ENCODE data around the gene APOL3. TPM values are rescaled to one million over a fixed set of nuclear protein-coding genes. Genes with fewer than 3 reads are reported as not detected.
A peak's percentile ranks its signal among the peaks of the same experiment; 100 is the strongest.

APOL3 gene
- total and polyA plus RNA-seq, 2 donors (not counting 3 experiments of a cell fraction or from before 2014, with no cell fraction given) = 17.9 to 36.9 TPM

- Histone ChIP-seq H3K4me1 (ENCODE audit: control insufficient read depth, extremely low read depth, insufficient read depth, low read length) (peaks cover 33% of the 10 kb centered on the region), H2AFZ (ENCODE audit: low read depth, low read length) (peak overlapping the region; percentile 79)
- POLR2A ChIA-PET = no interaction called here
Observed at GRCh38 chr22:36196254-36197064, 35.9 kb upstream of the APOL3 start.

More at GRCh38 chr22:36196254-36197064, 35.9 kb upstream of the APOL3 start:
- DNase-seq (ENCODE audit: low read depth, low spot score) (no peak), FAIRE-seq (no peak)
- no peak overlapping the region for H3K4me3 ChIP-seq (replicated peaks in 1 of 3; ENCODE audit: insufficient read depth in 1 of 3, low read depth in 1 of 3, low read length in 3 of 3)
- H3K27ac ChIP-seq (ENCODE audit: insufficient read depth, low read depth, low read length) = no peak overlapping the region
- H3K4me2 ChIP-seq (ENCODE audit: insufficient read depth, low read length) = peak overlapping the region; percentile 13
- no peaks in the 10 kb centered on the region for H3K9me3 ChIP-seq (replicated peaks; ENCODE audit: control insufficient read depth, insufficient read depth, low read length)
- H3K27me3 ChIP-seq (ENCODE audit: control insufficient read depth in 2 of 2, insufficient read depth in 2 of 2, low read length in 2 of 2) = no peaks in the 10 kb centered on the region
- no peaks in the 10 kb centered on the region for H3K9me1 ChIP-seq (replicated peaks; ENCODE audit: control insufficient read depth, extremely low read depth, insufficient read depth, low read length)
- TF ChIP-seq CTCF (IDR thresholded peaks at IDR 0.05; ENCODE audit: extremely low read depth in 1 of 2, insufficient read depth in 1 of 2, low read depth in 1 of 2, low read length in 2 of 2) (no peak), FOS (IDR thresholded peaks at IDR 0.05; ENCODE audit: borderline replicate concordance, insufficient read depth, low read length) (no peak), EZH2 (IDR thresholded peaks at IDR 0.05; ENCODE audit: borderline replicate concordance, low read depth, low read length, severe bottlenecking) (no peak), MAX (IDR thresholded peaks at IDR 0.05; ENCODE audit: insufficient read depth, insufficient read length) (no peak), JUN (IDR thresholded peaks at IDR 0.05; ENCODE audit: borderline replicate concordance, insufficient read depth, insufficient read length, low read depth) (no peak), MYC (IDR thresholded peaks at IDR 0.05; ENCODE audit: low read depth, low read length) (no peak), POLR2AphosphoS5 (IDR thresholded peaks at IDR 0.05; ENCODE audit: insufficient read depth, low read depth, low read length) (no peak), GATA2 (IDR thresholded peaks at IDR 0.05; ENCODE audit: insufficient read depth, insufficient read length, low read depth, low read length) (no peak), POLR2A (IDR thresholded peaks at IDR 0.05; ENCODE audit: low read depth, low read length) (no peak)
- H4K20me1 ChIP-seq (replicated peaks; ENCODE audit: control insufficient read depth, extremely low read depth, insufficient read depth, low read length) = no peaks in the 10 kb centered on the region
- BruUV-seq (replicated peaks) = no TSS peak
- intact Hi-C loops (cut with micrococcal nuclease) = loop anchor here (1.0 to 5.0 kb wide), 2 partner anchors 81 to 290 kb away; no protein-coding TSS in a partner anchor
- CTCF ChIA-PET = interaction anchor here (0.7 to 4.5 kb wide), 5 partner anchors 25 to 290 kb away, joined by 3 to 48 read pairs (median 18); partner anchors contain the start of gene APOL2
- no peaks in the 10 kb centered on the region for H3K36me3 ChIP-seq (ENCODE audit: control insufficient read depth in 2 of 2, extremely low read depth in 1 of 2, insufficient read depth in 2 of 2, low read length in 2 of 2)
- H3K9ac ChIP-seq (replicated peaks; ENCODE audit: extremely low read depth, insufficient read depth, low read length) = no peak overlapping the region
- dilution Hi-C loops (cut with MboI; ENCODE audit: extremely low pct_ligation_motif_present, low sequenced_read_pairs) = no loop called here
- H3K79me2 ChIP-seq (ENCODE audit: control insufficient read depth, insufficient read depth, low read length) = no peaks in the 10 kb centered on the region

Data from endothelial cell of umbilical vein (primary cell).